ENCODE data around the gene DENND5B. TPM values are rescaled to one million over a fixed set of nuclear protein-coding genes. Genes with fewer than 3 reads are reported as not detected.
"Not testable (repeated sequence)": the region's sequence is repeated elsewhere in the genome, so short reads cannot be mapped to it uniquely, and the experiment has no call there.

Gene DENND5B
- total RNA-seq, 1 experiment from 2014 or later = 13.8 TPM

DNA sequence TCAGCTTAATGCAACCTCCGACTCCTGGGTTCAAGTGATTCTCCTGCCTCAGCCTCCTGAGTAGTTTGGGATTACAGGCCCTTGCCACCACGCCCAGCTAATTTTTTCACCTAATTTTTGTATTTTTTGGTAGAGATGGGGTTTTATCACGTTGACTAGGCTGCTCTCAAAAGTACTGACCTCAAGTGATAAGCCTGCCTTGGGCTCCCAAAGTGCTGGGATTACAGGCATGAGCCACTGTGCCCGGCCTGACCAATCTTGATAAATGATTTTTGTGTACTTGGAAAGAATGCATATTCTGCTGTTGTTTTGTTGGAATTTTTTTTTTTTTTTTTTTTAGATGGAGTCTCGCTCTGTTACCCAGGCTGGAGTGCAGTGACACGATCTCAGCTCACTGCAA lies 215.5 kb downstream of the DENND5B start:
- ATAC-seq; CTCF ChIA-PET; H3K9me3 Mint-ChIP-seq; H3K4me3 Mint-ChIP-seq; H3K27ac Mint-ChIP-seq; DNase-seq (ENCODE audit: low spot score); H3K36me3 Mint-ChIP-seq; H3K27me3 Mint-ChIP-seq (ENCODE audit: low read depth): not testable (repeated sequence)
- POLR2A ChIA-PET = interaction anchor here (1.5 kb wide), 1 partner anchor 215 kb away, joined by 7 read pairs; no protein-coding TSS in a partner anchor
- H3K4me1 Mint-ChIP-seq = peaks cover 20% of the 10 kb centered on the region

DNA sequence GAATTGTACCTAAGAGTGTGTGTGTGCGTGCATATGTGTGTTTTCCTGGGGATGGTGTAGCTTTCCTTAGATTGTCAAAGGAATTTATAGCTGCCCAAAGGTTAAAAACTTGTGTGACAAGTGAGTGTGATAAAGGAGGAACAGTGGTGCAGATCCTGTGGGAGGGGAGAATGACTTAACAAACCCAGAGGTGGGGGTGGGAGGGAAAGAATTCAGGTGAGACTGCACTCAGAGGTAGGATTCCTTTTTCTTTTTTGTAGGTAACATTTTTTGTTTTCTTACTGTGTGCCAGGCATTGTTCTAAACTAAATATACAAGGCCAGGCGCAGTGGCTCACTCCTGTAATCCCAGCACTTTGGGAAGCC lies 219.7 kb downstream of the DENND5B start:
- peak; percentile 17 for ATAC-seq
- TF ChIP-seq NFATC4 (CRISPR knock-in tag; IDR thresholded peaks at IDR 0.05) = 0 out of 2 replicates have a peak, but pooled peaks have one; percentile 9
- peak; percentile 51; the same call in 1 of the 2 replicates for TF ChIP-seq NFE2L1 (CRISPR knock-in tag; IDR thresholded peaks at IDR 0.05)
- TF ChIP-seq, protein P1, sequence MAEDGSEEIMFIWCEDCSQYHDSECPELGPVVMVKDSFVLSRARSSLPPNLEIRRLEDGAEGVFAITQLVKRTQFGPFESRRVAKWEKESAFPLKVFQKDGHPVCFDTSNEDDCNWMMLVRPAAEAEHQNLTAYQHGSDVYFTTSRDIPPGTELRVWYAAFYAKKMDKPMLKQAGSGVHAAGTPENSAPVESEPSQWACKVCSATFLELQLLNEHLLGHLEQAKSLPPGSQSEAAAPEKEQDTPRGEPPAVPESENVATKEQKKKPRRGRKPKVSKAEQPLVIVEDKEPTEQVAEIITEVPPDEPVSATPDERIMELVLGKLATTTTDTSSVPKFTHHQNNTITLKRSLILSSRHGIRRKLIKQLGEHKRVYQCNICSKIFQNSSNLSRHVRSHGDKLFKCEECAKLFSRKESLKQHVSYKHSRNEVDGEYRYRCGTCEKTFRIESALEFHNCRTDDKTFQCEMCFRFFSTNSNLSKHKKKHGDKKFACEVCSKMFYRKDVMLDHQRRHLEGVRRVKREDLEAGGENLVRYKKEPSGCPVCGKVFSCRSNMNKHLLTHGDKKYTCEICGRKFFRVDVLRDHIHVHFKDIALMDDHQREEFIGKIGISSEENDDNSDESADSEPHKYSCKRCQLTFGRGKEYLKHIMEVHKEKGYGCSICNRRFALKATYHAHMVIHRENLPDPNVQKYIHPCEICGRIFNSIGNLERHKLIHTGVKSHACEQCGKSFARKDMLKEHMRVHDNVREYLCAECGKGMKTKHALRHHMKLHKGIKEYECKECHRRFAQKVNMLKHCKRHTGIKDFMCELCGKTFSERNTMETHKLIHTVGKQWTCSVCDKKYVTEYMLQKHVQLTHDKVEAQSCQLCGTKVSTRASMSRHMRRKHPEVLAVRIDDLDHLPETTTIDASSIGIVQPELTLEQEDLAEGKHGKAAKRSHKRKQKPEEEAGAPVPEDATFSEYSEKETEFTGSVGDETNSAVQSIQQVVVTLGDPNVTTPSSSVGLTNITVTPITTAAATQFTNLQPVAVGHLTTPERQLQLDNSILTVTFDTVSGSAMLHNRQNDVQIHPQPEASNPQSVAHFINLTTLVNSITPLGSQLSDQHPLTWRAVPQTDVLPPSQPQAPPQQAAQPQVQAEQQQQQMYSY (CRISPR knock-in tag; IDR thresholded peaks at IDR 0.05) = no peak
- TF ChIP-seq, protein P2, sequence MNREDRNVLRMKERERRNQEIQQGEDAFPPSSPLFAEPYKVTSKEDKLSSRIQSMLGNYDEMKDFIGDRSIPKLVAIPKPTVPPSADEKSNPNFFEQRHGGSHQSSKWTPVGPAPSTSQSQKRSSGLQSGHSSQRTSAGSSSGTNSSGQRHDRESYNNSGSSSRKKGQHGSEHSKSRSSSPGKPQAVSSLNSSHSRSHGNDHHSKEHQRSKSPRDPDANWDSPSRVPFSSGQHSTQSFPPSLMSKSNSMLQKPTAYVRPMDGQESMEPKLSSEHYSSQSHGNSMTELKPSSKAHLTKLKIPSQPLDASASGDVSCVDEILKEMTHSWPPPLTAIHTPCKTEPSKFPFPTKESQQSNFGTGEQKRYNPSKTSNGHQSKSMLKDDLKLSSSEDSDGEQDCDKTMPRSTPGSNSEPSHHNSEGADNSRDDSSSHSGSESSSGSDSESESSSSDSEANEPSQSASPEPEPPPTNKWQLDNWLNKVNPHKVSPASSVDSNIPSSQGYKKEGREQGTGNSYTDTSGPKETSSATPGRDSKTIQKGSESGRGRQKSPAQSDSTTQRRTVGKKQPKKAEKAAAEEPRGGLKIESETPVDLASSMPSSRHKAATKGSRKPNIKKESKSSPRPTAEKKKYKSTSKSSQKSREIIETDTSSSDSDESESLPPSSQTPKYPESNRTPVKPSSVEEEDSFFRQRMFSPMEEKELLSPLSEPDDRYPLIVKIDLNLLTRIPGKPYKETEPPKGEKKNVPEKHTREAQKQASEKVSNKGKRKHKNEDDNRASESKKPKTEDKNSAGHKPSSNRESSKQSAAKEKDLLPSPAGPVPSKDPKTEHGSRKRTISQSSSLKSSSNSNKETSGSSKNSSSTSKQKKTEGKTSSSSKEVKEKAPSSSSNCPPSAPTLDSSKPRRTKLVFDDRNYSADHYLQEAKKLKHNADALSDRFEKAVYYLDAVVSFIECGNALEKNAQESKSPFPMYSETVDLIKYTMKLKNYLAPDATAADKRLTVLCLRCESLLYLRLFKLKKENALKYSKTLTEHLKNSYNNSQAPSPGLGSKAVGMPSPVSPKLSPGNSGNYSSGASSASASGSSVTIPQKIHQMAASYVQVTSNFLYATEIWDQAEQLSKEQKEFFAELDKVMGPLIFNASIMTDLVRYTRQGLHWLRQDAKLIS (CRISPR knock-in tag; IDR thresholded peaks at IDR 0.05; ENCODE audit: borderline replicate concordance) = no peak
- TF ChIP-seq, protein P3, sequence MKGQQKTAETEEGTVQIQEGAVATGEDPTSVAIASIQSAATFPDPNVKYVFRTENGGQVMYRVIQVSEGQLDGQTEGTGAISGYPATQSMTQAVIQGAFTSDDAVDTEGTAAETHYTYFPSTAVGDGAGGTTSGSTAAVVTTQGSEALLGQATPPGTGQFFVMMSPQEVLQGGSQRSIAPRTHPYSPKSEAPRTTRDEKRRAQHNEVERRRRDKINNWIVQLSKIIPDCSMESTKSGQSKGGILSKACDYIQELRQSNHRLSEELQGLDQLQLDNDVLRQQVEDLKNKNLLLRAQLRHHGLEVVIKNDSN (CRISPR knock-in tag; IDR thresholded peaks at IDR 0.05) = no peak
- TF ChIP-seq, protein P4, sequence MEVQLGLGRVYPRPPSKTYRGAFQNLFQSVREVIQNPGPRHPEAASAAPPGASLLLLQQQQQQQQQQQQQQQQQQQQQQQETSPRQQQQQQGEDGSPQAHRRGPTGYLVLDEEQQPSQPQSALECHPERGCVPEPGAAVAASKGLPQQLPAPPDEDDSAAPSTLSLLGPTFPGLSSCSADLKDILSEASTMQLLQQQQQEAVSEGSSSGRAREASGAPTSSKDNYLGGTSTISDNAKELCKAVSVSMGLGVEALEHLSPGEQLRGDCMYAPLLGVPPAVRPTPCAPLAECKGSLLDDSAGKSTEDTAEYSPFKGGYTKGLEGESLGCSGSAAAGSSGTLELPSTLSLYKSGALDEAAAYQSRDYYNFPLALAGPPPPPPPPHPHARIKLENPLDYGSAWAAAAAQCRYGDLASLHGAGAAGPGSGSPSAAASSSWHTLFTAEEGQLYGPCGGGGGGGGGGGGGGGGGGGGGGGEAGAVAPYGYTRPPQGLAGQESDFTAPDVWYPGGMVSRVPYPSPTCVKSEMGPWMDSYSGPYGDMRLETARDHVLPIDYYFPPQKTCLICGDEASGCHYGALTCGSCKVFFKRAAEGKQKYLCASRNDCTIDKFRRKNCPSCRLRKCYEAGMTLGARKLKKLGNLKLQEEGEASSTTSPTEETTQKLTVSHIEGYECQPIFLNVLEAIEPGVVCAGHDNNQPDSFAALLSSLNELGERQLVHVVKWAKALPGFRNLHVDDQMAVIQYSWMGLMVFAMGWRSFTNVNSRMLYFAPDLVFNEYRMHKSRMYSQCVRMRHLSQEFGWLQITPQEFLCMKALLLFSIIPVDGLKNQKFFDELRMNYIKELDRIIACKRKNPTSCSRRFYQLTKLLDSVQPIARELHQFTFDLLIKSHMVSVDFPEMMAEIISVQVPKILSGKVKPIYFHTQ (CRISPR knock-in tag; IDR thresholded peaks at IDR 0.05) = peak; percentile 5; the same call in 1 of the 2 replicates
- TF ChIP-seq, protein P5, sequence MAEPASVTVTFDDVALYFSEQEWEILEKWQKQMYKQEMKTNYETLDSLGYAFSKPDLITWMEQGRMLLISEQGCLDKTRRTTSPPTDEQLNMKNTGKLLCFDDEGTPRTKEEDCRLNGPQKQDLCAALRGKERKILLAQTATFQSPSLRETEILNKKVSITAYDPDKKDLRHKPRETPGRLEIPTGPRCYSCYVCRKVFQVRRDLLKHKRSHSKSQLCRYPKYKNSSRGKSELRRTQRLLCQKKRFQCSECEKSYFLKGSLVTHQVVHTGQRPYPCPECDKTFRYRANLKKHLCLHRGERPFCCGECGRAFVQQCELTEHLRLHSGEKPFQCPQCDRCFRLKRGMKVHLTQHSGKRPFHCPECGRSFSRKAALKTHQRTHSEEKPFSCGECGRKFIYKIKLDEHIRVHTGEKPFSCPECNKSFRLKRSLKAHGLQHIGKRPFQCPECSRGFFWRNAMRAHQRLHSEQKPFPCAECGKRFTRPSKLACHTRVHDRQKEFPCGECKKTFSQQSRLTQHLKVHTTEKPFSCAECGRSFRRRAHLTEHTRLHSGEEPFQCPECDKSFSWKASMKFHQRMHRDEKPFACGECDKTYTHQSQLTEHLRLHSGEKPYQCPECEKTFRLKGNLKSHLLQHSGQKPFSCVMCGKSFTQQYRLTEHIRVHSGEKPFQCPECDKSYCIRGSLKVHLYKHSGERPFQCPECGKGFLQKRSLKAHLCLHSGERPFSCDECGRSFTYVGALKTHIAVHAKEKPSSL (CRISPR knock-in tag; conservative IDR thresholded peaks at IDR 0.05) = 0 out of 2 replicates have a peak, but pooled peaks have one; percentile 10
- TF ChIP-seq SP1 (CRISPR knock-in tag; conservative IDR thresholded peaks at IDR 0.05) = 0 out of 2 replicates have a peak, but pooled peaks have one; percentile 26
- ChIA-PET CTCF (interaction anchor here (0.6 to 1.8 kb wide), 8 partner anchors 9 to 99 kb away, joined by 3 to 14 read pairs (median 4); partner anchors contain the start of gene SINHCAF), POLR2A (interaction anchor here (0.6 to 2.8 kb wide), 12 partner anchors 9 to 749 kb away, joined by 3 to 71 read pairs (median 8); partner anchors contain the start of gene SINHCAF)
- peaks cover 44% of the 10 kb centered on the region for H3K4me1 Mint-ChIP-seq
- peak overlapping the region; percentile 70 for H3K4me3 Mint-ChIP-seq
- H3K9me3 Mint-ChIP-seq = no peaks in the 10 kb centered on the region
- no peaks in the 10 kb centered on the region for H3K27me3 Mint-ChIP-seq (ENCODE audit: low read depth)
- peak overlapping the region; percentile 100 for H3K27ac Mint-ChIP-seq
- DNase-seq (ENCODE audit: low spot score) = no peak
- H3K36me3 Mint-ChIP-seq = no peaks in the 10 kb centered on the region
